NCI-H146 treated with DMSO at 0.1 percent for 48 hours (cell line): ENCODE measurements around the gene SH3BGR.

Experiments
- DNase-seq: peaks from one replicate; lab custom pipeline; 2025; ENCODE audit not compliant: unreplicated experiment; lab: John Stamatoyannopoulos, UW

The SH3BGR gene

GRCh38 chr21:39454949-39455668 lies 3.3 kb downstream of the SH3BGR start:
- no peak for DNase-seq

- no peak for DNase-seq
These were observed 4.9 kb downstream of the SH3BGR start for GRCh38 chr21:39456665-39457064.

- DNase-seq, result no peak
These were observed 9.6 kb downstream of the SH3BGR start for GRCh38 chr21:39461419-39461818.

GRCh38 chr21:39463308-39463707 lies 11.5 kb downstream of the SH3BGR start:
- no peak for DNase-seq

GRCh38 chr21:39466584-39466983 lies 14.8 kb downstream of the SH3BGR start:
- DNase-seq, result no peak

GRCh38 chr21:39467746-39468145 lies 16.0 kb downstream of the SH3BGR start:
- no peak for DNase-seq

GRCh38 chr21:39468559-39468958 lies 16.8 kb downstream of the SH3BGR start:
- DNase-seq, result no peak

- DNase-seq, result no peak
These were observed 19.8 kb downstream of the SH3BGR start for GRCh38 chr21:39471598-39471997.

GRCh38 chr21:39472786-39473185 lies 21.0 kb downstream of the SH3BGR start:
- DNase-seq, result no peak

- no peak for DNase-seq
These were observed 22.8 kb downstream of the SH3BGR start for GRCh38 chr21:39474611-39475010.

- DNase-seq, result no peak
These were observed 27.5 kb downstream of the SH3BGR start for GRCh38 chr21:39479164-39479813.

- DNase-seq, result no peak
These were observed 28.0 kb downstream of the SH3BGR start for GRCh38 chr21:39479814-39480182.

- DNase-seq, result no peak
These were observed 28.5 kb downstream of the SH3BGR start for GRCh38 chr21:39480271-39480670.

- no peak for DNase-seq
These were observed 30.1 kb downstream of the SH3BGR start for GRCh38 chr21:39481886-39482285.

GRCh38 chr21:39483917-39484316 lies 32.1 kb downstream of the SH3BGR start:
- no peak for DNase-seq

- DNase-seq, result no peak
These were observed 33.0 kb downstream of the SH3BGR start for GRCh38 chr21:39484711-39485276.

- DNase-seq, result no peak
These were observed 37.7 kb downstream of the SH3BGR start for GRCh38 chr21:39489380-39489924.

- DNase-seq, result no peak
These were observed 47.4 kb downstream of the SH3BGR start for GRCh38 chr21:39499156-39499555.

GRCh38 chr21:39502631-39503030 lies 50.9 kb downstream of the SH3BGR start:
- DNase-seq, result no peak

GRCh38 chr21:39503123-39503762 lies 51.5 kb downstream of the SH3BGR start:
- no peak for DNase-seq

- DNase-seq, result peak; percentile 4
These were observed 52.5 kb downstream of the SH3BGR start for GRCh38 chr21:39504230-39504629.

GRCh38 chr21:39510240-39510639 lies 58.5 kb downstream of the SH3BGR start:
- DNase-seq, result no peak
